HG03378 (cell line): ENCODE data around the gene SOBP.
"Not testable (repeated sequence)": the region's sequence is repeated elsewhere in the genome, so short reads cannot be mapped to it uniquely, and the experiment has no call there.

Experiments used
- ATAC-seq: cut with Tn5 transposase; IDR thresholded peaks from one replicate; pipeline ENCODE4 v1.9.1; 2021; ENCODE audit warnings: mild to moderate bottlenecking, moderate library complexity; ENCODE audit not compliant: unreplicated experiment

Gene SOBP

GRCh38 chr6:107489636-107490565 lies at the start of gene SOBP:
Gene SOBP (plus strand): TSS chr6:107490117. CDS start chr6:107490617, 500 bp downstream.
- no peak for ATAC-seq

- ATAC-seq, result no peak
These were observed 49.0 kb upstream of the SOBP start for GRCh38 chr6:107440936-107441335.

GRCh38 chr6:107441682-107442081 lies 48.2 kb upstream of the SOBP start:
- ATAC-seq, result no peak

- no peak for ATAC-seq
These were observed 46.8 kb upstream of the SOBP start for GRCh38 chr6:107442938-107443607.

GRCh38 chr6:107443608-107444267 lies 46.2 kb upstream of the SOBP start:
- ATAC-seq, result no peak

GRCh38 chr6:107444277-107444676 lies 45.6 kb upstream of the SOBP start:
- no peak for ATAC-seq

GRCh38 chr6:107447663-107448216 lies 42.2 kb upstream of the SOBP start:
- ATAC-seq, result no peak

GRCh38 chr6:107448776-107449175 lies 41.1 kb upstream of the SOBP start:
- no peak for ATAC-seq

GRCh38 chr6:107458672-107459282 lies 31.1 kb upstream of the SOBP start:
- ATAC-seq, result peak; percentile 9

GRCh38 chr6:107459283-107460082 lies 30.4 kb upstream of the SOBP start, which contains the start of gene PDSS2:
Gene PDSS2 (minus strand): TSS chr6:107459564. CDS start chr6:107459285, 279 bp downstream.
- peak; percentile 92 for ATAC-seq

- no peak for ATAC-seq
These were observed 29.8 kb upstream of the SOBP start for GRCh38 chr6:107460083-107460631.

GRCh38 chr6:107466062-107466461 lies 23.9 kb upstream of the SOBP start:
- ATAC-seq, result no peak

GRCh38 chr6:107470364-107470763 lies 19.6 kb upstream of the SOBP start:
- ATAC-seq, result no peak

GRCh38 chr6:107473660-107474059 lies 16.3 kb upstream of the SOBP start:
- ATAC-seq, result no peak

- ATAC-seq, result not testable (repeated sequence)
These were observed 14.6 kb upstream of the SOBP start for GRCh38 chr6:107475360-107475759.

- not testable (repeated sequence) for ATAC-seq
These were observed 14.1 kb upstream of the SOBP start for GRCh38 chr6:107475826-107476225.

GRCh38 chr6:107479089-107479690 lies 10.7 kb upstream of the SOBP start:
- ATAC-seq, result no peak

- no peak for ATAC-seq
These were observed 4.8 kb upstream of the SOBP start for GRCh38 chr6:107485157-107485556.
